Right lobe of liver (tissue), 4 donors: ENCODE data around the gene PCID2.

Experiments
- CTCF ChIP-seq, 4 donors: fragments of 200-600 bp in 3 of 4; fragments of 450-650 bp in 1 of 4; IDR thresholded peaks; one replicate each; pipeline versions ENCODE4 v1.5.1 to v1.8.0; 2016 to 2022; ENCODE audit warnings: antibody characterized with exemption in 4 of 4, mild to moderate bottlenecking in 2 of 4
- POLR2A ChIP-seq: fragments of 450-650 bp; IDR thresholded peaks from one replicate; pipeline ENCODE4 v1.6.1; 2017; ENCODE audit warnings: antibody characterized with exemption, mild to moderate bottlenecking
- donor health status: DM: no; HTN: no; CAD: no.
- donor health status: DM: no; HTN: no; CAD: no.
- donor health status: DM: no; HTN: yes; CAD: no.

GRCh38 chr13:113144255-113144629 lies 64.2 kb downstream of the PCID2 start:
- TF ChIP-seq CTCF (IDR thresholded peaks at IDR 0.05): no peak
- no peak for TF ChIP-seq POLR2A
